Measurements from ENCODE around the gene SUSD2.
"Not testable (repeated sequence)": the region's sequence is repeated elsewhere in the genome, so short reads cannot be mapped to it uniquely, and the experiment has no call there.

SUSD2 gene

DNA sequence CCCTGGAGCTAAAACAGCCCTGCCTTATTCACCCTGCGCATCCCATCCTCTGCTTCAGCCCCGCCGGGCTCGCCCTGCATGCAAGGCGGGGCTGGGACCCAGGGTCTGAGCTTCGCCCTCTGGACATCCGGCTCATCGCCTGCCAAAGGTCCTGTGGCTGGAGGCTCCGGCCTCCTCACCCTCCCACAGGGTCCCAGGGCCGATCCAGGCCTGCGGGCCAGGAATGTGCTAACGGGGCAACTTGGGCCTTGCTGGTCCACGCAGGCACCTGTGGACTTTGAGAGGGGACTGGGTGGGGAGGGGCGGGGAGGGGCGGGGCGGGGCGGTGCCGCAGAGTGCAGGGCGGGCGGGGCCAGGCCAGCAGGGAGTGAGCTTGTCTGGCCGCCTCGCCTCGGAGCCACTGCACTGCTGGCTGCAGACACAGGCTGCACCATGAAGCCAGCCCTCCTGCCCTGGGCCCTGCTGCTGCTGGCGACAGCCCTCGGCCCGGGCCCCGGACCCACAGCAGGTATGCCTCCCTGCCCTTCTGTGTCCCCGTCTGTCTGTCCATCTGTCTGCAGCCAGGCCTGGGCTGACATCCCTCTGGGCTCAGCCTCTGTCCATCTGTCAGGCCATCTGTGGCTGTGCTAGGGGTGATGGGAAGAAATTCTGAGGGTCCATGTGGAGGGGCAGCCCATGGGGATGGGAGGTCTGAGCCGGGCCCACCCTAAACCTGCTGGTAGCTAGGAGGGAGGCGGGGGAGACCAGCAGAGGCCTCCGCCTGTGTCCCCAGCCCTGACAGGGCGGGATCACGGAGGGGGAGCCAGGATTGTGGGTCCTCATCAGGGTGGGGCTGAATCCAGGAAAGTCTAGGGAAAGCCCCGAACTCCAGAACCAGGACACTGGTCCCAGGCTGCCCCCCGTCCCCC lies at the start of gene SUSD2:
Gene SUSD2, plus strand, starts transcription at position 400 of the 908 bp plus-strand sequence. Its CDS starts 33 bp downstream, at position 433.
- no peak for DNase-seq

DNA sequence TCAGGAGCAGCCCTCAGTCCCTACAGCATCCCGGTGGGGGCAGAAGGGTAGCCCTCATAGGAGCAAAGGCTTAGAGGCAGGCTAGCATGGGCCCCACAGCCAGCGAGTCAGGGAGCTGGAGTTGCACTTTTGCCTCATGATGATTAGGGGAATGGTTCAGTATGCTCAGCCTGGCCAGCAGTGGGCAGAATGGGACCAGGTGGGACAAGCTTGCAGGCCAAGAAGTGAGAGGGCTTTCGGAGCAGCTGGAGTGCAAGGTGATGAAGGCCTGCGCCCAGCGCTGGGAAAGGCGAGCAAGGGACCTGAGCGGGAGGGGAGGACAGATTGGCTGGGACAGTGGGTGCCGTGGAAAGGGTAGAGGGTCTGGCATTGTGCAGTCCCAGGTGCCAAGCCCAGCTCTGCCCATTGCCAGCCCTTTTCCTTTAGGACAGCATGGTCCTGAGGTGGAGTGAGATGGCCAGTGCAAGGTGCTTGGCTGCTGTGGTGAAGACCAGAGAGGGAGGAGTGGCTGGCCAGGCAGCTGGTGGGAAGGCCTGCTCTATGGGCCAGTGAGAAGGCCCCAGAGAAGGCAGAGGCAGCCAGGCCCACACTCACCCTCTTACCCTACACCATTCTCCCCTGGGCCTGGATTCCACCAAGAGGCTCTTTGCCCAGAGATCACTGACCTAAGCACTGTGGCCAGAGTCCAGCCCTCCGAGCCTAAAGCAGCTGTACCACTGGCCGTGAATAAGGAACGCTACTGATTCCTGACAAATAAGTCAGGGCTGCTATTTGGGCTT lies 47.9 kb upstream of the SUSD2 start:
- peak; percentile 52 to 58 for DNase-seq

- DNase-seq, result peak; percentile 71 to 83
Measured at GRCh38 chr22:24134090-24134846, 47.0 kb upstream of the SUSD2 start.

DNA sequence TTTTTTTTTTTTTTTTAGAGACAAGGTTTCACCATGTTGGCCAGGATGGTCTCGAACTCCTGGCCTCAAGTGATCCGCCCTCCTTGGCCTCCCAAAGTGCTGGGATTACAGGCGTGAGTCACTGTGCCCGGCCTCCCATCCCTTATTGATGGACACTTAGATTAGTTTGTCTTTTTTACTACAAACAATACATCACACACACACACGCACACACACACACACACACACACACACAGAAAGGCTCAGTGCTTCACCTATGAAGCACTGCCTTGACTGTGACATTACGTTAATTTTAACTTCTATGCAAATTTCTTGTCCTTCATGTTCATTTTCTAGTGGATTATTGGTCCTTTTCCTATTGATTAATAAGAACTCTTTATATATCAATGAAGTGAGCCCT lies 44.8 kb upstream of the SUSD2 start:
- not testable (repeated sequence) for DNase-seq

GRCh38 chr22:24137595-24137994 lies 43.7 kb upstream of the SUSD2 start:
- no peak for DNase-seq

GRCh38 chr22:24138649-24139420 lies 42.5 kb upstream of the SUSD2 start:
- no peak for DNase-seq

GRCh38 chr22:24140357-24140756 lies 40.9 kb upstream of the SUSD2 start:
- DNase-seq, result no peak

- DNase-seq, result peak in 1 of 2 donors; percentile 32
Measured at GRCh38 chr22:24141586-24141985, 39.7 kb upstream of the SUSD2 start.

GRCh38 chr22:24142241-24142640 lies 39.0 kb upstream of the SUSD2 start:
- no peak for DNase-seq

- no peak for DNase-seq
Measured at GRCh38 chr22:24142831-24143230, 38.5 kb upstream of the SUSD2 start.

DNA sequence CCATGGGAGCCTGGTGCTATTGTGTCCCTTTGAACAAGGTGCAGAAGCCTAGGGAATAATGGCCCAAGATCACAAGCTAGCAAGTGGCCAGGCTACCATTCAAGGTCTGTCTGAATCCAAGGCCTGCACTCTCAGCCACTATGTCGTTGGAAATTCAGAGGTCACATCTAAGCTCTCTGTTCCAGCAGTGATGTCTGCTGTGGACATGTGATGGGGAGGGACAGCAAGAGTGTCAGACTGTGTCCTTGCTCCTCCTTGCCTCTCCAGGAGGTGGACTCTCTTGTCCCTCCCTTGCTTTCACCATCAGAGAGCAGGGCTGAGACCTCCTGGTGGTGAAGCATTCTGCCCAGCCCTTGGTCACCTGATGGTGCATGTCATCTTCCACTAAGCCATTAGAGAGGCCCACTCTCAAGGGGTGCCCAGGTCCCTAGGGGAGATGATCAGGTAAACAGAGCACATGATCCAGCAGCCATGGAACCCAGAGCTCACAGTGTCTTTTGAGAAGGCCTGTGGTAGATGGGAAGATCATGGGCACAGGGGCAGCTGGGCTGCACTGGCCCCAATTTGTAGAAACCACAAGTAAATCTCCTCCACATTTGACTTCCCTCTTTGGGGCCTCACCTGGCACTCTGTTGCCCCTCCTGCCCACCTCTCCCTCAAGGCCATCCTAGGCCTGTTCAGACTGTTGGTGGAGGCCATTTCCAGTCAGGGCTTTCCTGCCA lies 37.1 kb upstream of the SUSD2 start:
- no peak for DNase-seq

DNA sequence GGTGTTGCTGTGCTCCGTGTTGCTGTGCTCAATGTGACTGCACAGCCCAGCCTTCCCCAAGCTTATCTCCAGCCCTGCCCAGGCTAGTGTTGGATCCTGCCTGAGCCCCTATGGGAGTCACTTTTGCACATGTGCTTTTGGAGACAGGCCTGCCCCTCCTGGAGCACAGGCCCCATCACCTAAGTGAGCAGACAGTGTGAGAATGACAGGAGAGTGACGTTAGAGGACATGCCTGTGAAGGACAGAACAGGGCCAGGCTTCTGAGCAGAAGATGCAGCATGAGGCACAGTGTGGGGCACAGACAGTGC lies 36.6 kb upstream of the SUSD2 start:
- no peak for DNase-seq

GRCh38 chr22:24145446-24146193 lies 35.7 kb upstream of the SUSD2 start:
- no peak for DNase-seq

GRCh38 chr22:24146194-24146616 lies 35.1 kb upstream of the SUSD2 start:
- DNase-seq, result peak in 1 of 2 donors; percentile 25

- no peak for DNase-seq
Measured at GRCh38 chr22:24146791-24147353, 34.4 kb upstream of the SUSD2 start.

DNA sequence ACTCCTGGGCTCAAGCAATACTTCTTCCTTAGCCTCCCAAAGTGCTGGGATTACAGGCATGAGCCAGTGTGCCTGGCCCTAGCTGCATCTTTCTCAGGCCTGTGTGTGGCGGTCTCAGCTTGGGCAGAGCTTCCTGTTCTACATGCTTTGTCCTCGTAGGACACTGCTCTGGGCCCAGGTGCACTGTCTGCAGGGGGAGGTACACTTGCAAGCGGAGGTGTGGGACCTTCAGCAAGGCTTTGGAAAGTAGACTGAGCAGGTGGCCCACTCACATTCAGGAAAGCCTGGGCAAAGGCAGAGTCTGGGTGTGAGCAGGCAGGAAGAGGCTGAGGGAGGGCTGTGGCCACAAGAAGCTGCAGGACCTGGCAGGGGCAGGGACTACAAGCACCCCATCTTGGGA lies 33.6 kb upstream of the SUSD2 start:
- no peak for DNase-seq

DNA sequence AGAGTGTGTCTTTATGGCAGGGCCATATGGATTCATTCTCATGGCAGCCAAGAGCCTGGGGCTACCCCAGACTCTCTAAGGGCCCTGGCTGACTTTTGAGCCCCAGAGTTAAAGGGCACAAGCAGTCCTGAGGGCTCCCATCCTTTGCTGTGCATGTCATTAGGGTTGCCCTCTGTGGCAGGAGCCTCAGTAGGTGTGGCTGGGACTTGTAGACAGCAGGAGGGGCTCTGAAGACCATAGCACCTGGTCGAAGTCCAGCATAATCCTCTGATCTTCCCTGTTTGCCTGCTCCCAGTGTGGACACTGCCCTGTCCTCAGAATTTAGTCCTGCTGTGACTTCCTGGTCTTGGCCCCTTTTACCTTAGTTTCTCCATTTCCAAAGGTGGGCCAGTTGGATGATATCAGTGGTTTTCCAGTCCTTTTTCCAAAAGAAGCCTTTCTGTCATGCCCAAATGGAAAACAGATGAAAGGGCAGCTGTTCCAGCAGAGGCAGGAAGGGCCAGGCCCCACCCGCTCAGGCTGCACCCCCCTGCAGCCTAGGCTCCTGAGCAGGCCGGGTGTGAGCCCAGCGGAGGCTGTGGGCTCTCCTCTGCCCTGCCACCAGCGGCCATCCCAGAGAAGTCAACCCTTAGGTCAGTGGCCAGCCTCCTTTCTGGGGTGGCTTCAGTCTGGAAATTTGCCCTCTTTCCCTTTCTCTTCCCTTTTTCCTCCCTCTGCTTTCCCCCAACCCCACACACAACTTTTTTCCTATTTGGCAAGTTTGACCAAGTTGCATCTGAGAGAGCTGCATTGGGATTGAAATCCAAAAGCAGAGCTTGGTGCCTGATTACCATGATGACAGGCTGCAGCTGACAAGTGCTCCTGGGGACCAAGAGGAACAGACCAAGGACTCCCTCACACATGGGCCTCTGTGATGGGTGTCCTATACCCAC lies 32.8 kb upstream of the SUSD2 start:
- DNase-seq, result no peak

DNA sequence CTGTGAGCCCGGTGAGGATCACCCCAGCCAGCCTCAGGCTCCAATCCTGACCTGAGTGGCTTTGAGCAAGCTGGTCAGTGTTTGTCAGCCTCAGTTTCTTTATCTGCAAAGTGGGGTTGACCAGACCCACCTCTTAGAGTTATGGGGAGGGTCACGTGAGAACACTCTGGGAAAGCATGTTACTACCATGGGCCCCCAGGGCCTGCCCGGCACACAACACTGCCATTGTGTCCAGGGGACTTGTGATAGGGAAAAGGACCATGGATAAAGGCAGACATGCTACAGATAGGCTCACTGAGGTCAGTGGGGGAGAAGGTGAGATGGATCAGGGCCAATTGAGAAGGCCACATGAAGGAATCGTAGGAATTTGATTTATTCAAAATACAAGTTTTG lies 32.1 kb upstream of the SUSD2 start:
- DNase-seq, result no peak

GRCh38 chr22:24153353-24153752 lies 27.9 kb upstream of the SUSD2 start:
- peak; percentile 33 to 52 for DNase-seq

Data from CD4-positive, alpha-beta T cell treated with Interferon alpha-2 for 1 hour (primary cell).